Esophagus muscularis mucosa (tissue), 4 donors: ENCODE measurements around the gene SEH1L. TPM values are rescaled to one million over a fixed set of nuclear protein-coding genes. Genes with fewer than 3 reads are reported as not detected.

ENCODE experiments used
- DNase-seq: peaks from one replicate; pipeline ENCODE4 v3.0.0-alpha.2; 2017; ENCODE audit errors: extremely low spot score
- H3K27ac ChIP-seq, 4 donors: fragments of 200-600 bp; sonication (generic); replicated peaks in 1 of 4; 1 replicate in 3 of 4; 2 replicates in 1 of 4; pipeline ENCODE4 v1.5.1; 2016 to 2019; ENCODE audit warnings: mild to moderate bottlenecking in 1 of 4
- H3K27me3 ChIP-seq, 4 donors: fragments of 200-600 bp; sonication (generic); one replicate each; pipeline versions ENCODE4 v1.5.1 to v1.6.0; 2016 to 2019
- H3K36me3 ChIP-seq, 4 donors: fragments of 200-600 bp; sonication (generic); one replicate each; pipeline ENCODE4 v1.5.1; 2016 to 2019
- H3K4me1 ChIP-seq, 4 donors: fragments of 200-600 bp; sonication (generic); one replicate each; pipeline ENCODE4 v1.5.1; 2016 to 2019
- H3K4me3 ChIP-seq, 4 donors: fragments of 200-600 bp; sonication (generic); 1 replicate in 2 of 4; 2 replicates in 2 of 4; pipeline ENCODE4 v1.5.1; 2016 to 2019; ENCODE audit warnings: mild to moderate bottlenecking in 4 of 4, moderate library complexity in 1 of 4
- H3K9me3 ChIP-seq, 4 donors: fragments of 200-600 bp; sonication (generic); 1 replicate in 3 of 4; 2 replicates in 1 of 4; pipeline ENCODE4 v1.5.1; 2016 to 2019
- CTCF ChIP-seq, 3 experiments: fragments of 200-600 bp in 2 of 3; fragments of 450-650 bp in 1 of 3; sonication (generic) in 2 of 3; IDR thresholded peaks; one replicate each; pipeline ENCODE4 v1.5.1; 2017 to 2019; ENCODE audit warnings: antibody characterized with exemption in 3 of 3, mild to moderate bottlenecking in 2 of 3, moderate library complexity in 1 of 3
- EP300 ChIP-seq: sonication (generic); formaldehyde crosslinking; IDR thresholded peaks from one replicate; pipeline ENCODE4 v1.6.1; 2017; ENCODE audit warnings: antibody characterized with exemption
- POLR2A ChIP-seq: fragments of 450-650 bp; IDR thresholded peaks from one replicate; pipeline ENCODE4 v1.6.1; 2017; ENCODE audit warnings: antibody characterized with exemption, moderate library complexity, mild to moderate bottlenecking, low read depth
- POLR2AphosphoS5 ChIP-seq, 2 donors: sonication (generic); formaldehyde crosslinking; IDR thresholded peaks; one replicate each; pipeline ENCODE4 v1.6.1; 2017; ENCODE audit warnings: antibody characterized with exemption in 2 of 2
- WGBS: methylation state at CpG from one replicate; pipeline ENCODE4 v1.1.5; 2018; 5-methylcytosine and 5-hydroxymethylcytosine counted together
- intact Hi-C: fragments of 100-400 bp; cut with DNase I; formaldehyde crosslinking; loops from one replicate; pipeline ENCODE4 v1.15.1; 2023
- total RNA-seq, 4 donors: library from RNA; depleted of rRNA; stranded (reverse); fragments of >200 nt; gene quantifications; one replicate each; pipeline versions ENCODE4 v1.1.0 to v1.2.1, GENCODE V29; 2016

Gene SEH1L
- total RNA-seq, 4 donors from 2014 or later: 18.0 to 42.6 (median 23.2) TPM

DNA sequence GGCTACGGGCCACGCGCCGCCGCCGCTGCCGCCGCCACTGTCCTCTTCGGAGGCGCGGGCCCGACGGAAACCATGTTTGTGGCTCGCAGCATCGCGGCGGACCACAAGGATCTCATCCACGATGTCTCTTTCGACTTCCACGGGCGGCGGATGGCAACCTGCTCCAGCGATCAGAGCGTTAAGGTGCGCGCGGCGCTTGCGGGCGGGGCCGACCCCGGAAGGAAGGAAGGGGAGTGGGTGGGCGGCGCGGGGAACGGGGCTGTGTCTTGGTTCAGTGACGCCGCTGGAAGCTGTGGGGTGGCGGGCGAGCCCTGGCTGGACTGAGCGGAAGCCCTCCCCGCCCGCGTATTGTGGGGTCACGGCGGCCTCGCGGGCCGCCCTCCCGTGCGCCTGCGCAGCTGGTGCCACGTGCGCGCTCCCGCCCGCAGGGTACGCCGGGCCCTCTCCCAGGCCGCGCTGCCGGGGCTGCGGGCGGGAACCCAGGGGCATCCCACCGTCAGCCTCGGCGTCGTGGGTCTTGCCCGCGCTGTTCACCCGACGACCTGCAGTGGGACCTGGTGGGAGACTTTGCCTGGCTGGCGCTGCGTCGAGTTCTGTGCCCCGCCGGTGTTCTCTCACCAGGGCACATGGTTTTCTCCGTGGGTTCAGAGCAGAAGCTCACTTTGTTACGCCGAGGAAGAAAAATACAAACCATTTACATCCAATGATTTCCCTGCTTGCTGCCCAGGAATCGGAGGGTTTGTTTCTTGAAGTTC is 416 bp downstream of the SEH1L start:
- peak; percentile 99 for DNase-seq

DNA sequence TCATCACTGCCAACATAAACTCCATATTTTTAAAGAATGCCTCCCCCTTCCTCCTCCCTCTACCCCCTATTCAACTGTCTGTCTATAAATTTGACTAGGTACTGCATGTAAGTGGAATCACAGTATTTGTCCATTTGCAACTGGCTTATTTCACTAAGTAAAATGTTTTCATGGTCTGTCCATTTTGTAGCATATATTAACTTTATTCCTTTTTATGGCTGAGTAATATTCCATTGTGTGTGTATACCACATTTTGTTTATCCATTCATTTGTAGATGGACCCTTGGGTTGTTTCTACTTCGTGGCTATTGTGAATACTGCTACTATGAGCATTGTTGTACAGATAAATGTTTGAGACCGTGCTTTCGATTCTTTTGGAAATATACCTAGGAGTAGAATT is 10.7 kb downstream of the SEH1L start:
- Histone ChIP-seq H3K27ac (no peak overlapping the region), H3K36me3 (peaks cover 4 to 51% (median 41%) of the 10 kb centered on the region in 4 donors), H3K27me3 (no peaks in the 10 kb centered on the region), H3K4me3 (no peak overlapping the region), H3K9me3 (no peaks in the 10 kb centered on the region), H3K4me1 (no peaks in the 10 kb centered on the region)
- 80% methylated on average over 3 of the region's 3 CpGs for WGBS
- TF ChIP-seq POLR2AphosphoS5 (IDR thresholded peaks at IDR 0.05) (no peak), POLR2A (no peak), EP300 (no peak), CTCF (IDR thresholded peaks at IDR 0.05) (no peak)
- intact Hi-C loops: no loop called here
- DNase-seq: no peak

More for the DNA sequence above, 416 bp downstream of the SEH1L start:
- TF ChIP-seq EP300 (no peak), POLR2A (peak; percentile 68), CTCF (IDR thresholded peaks at IDR 0.05) (no peak), POLR2AphosphoS5 (IDR thresholded peaks at IDR 0.05) (peak; percentile 73 to 88)
- Histone ChIP-seq H3K27ac (peak overlapping the region; percentile 89 to 98 (median 96)), H3K9me3 (no peaks in the 10 kb centered on the region), H3K4me1 (peaks cover 15 to 52% (median 33%) of the 10 kb centered on the region in 4 donors), H3K36me3 (peaks cover 0 to 10% (median 2%) of the 10 kb centered on the region in 4 donors), H3K27me3 (no peaks in the 10 kb centered on the region), H3K4me3 (peak overlapping the region; percentile 67 to 84 (median 70))
- WGBS: 3% methylated on average over 31 of the region's 81 CpGs
- intact Hi-C loops: loop anchor here (2.0 to 10.0 kb wide), 3 partner anchors 43 to 643 kb away; partner anchors contain the start of genes AFG3L2, CEP192 and TUBB6

DNA sequence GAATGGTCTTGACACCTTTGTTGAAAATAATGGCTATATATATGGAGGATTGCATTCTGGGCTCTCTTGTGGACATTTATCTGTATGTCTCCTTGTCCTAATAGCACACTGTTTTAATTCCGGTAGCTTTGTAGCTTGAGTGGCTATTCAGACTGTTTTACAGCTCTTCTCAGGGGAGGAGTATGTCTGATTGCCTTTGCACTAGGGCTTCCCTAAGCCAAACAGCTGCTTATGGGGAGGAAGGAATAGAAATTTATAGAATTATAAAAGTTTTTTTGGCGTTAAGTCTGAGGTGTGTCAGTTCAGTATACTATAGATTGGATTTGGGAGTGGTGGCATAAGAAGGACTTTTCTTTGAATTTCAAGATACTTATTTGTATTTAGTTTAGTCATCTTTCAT is 12.6 kb downstream of the SEH1L start:
- intact Hi-C loops: no loop called here
- Histone ChIP-seq H3K4me3 (no peak overlapping the region), H3K36me3 (peaks cover 8 to 68% (median 49%) of the 10 kb centered on the region in 4 donors), H3K4me1 (no peaks in the 10 kb centered on the region), H3K9me3 (no peaks in the 10 kb centered on the region), H3K27me3 (no peaks in the 10 kb centered on the region), H3K27ac (no peak overlapping the region)
- TF ChIP-seq POLR2AphosphoS5 (IDR thresholded peaks at IDR 0.05): no peak
- no peak for TF ChIP-seq POLR2A
- 96% methylated on average over 2 of the region's 2 CpGs for WGBS
- DNase-seq: no peak

DNA sequence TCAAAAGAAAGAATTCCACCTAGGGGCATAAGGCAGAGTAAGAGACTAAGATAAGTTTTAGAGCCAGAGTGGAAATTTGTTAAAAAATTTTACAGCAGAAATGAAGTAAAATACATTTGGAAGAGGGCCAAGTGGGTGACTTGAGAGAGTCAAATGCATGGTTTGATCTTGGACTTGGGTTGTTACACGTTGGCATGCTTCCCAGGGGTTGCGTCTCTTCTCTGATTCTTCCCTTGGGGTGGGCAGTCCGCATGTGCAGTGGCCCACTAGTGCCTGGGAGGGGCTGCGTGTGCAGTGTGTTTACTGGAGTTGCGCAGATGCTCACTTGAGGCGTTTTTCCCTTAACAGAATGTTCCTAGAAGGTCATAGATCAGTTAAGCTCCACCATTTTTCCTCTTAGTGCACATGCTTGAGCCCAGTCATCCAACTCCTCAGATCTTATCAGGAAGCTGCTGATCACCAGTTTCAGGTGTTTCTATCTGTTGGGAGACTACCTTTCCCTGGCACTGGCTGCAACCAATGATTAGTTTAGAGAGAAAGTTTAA is 13.1 kb downstream of the SEH1L start:
- no peaks in the 10 kb centered on the region for H3K4me1 ChIP-seq
- no peak overlapping the region for H3K4me3 ChIP-seq
- peaks cover 8 to 66% (median 46%) of the 10 kb centered on the region in 4 donors for H3K36me3 ChIP-seq
- no peaks in the 10 kb centered on the region for H3K27me3 ChIP-seq
- intact Hi-C loops: no loop called here
- DNase-seq: no peak
- no peaks in the 10 kb centered on the region for H3K9me3 ChIP-seq
- no peak for TF ChIP-seq POLR2AphosphoS5 (IDR thresholded peaks at IDR 0.05)
- 78% methylated on average over 6 of the region's 6 CpGs for WGBS
- no peak overlapping the region for H3K27ac ChIP-seq

GRCh38 chr18:12963069-12963468 is 15.3 kb downstream of the SEH1L start:
- TF ChIP-seq CTCF (IDR thresholded peaks at IDR 0.05) (no peak), POLR2AphosphoS5 (IDR thresholded peaks at IDR 0.05) (no peak), EP300 (no peak), POLR2A (no peak)
- H3K36me3 ChIP-seq: peaks cover 8 to 70% (median 38%) of the 10 kb centered on the region in 4 donors
- H3K9me3 ChIP-seq: no peaks in the 10 kb centered on the region
- no peak overlapping the region for H3K27ac ChIP-seq
- H3K27me3 ChIP-seq: no peaks in the 10 kb centered on the region
- intact Hi-C loops: no loop called here
- WGBS: 100% methylated on average over 1 of the region's 1 CpG
- H3K4me3 ChIP-seq: no peak overlapping the region
- DNase-seq: no peak
- no peaks in the 10 kb centered on the region for H3K4me1 ChIP-seq
